Testis (tissue), 3 donors: ENCODE results near the gene CDH4. TPM values are rescaled to one million over a fixed set of nuclear protein-coding genes. Genes with fewer than 3 reads are reported as not detected.

Experiments
- DNase-seq: peaks from one replicate; pipeline ENCODE4 v3.0.0-alpha.2; 2019
- H3K27ac ChIP-seq, 2 donors: fragments of 200-600 bp; sonication (generic); one replicate each; pipeline ENCODE4 v1.5.1; 2019
- H3K27me3 ChIP-seq: fragments of 200-600 bp; sonication (generic); one replicate; pipeline ENCODE4 v1.5.1; 2019
- H3K36me3 ChIP-seq: fragments of 200-600 bp; sonication (generic); one replicate; pipeline ENCODE4 v1.5.1; 2017; ENCODE audit warnings: low read depth; ENCODE audit errors: missing control alignments
- H3K4me1 ChIP-seq: fragments of 200-600 bp; sonication (generic); one replicate; pipeline ENCODE4 v1.5.1; 2019
- H3K4me3 ChIP-seq, 2 donors: fragments of 200-600 bp; sonication (generic); one replicate each; pipeline ENCODE4 v1.5.1; 2017 to 2019
- H3K9me3 ChIP-seq: fragments of 200-600 bp; sonication (generic); one replicate; pipeline ENCODE4 v1.5.1; 2017
- CTCF ChIP-seq, 3 experiments: fragments of 450-650 bp in 2 of 3; fragments of 200-600 bp in 1 of 3; sonication (generic) in 1 of 3; IDR thresholded peaks; one replicate each; pipeline ENCODE4 v1.5.1; 2016 to 2019; ENCODE audit warnings: antibody characterized with exemption in 3 of 3, mild to moderate bottlenecking in 2 of 3, moderate library complexity in 1 of 3
- POLR2A ChIP-seq: fragments of 450-650 bp; IDR thresholded peaks from one replicate; pipeline ENCODE4 v1.6.1; 2017; ENCODE audit warnings: antibody characterized with exemption, mild to moderate bottlenecking, moderate library complexity
- WGBS, 2 donors: methylation state at CpG; one replicate each; pipeline ENCODE4 v1.1.5; 2018; 5-methylcytosine and 5-hydroxymethylcytosine counted together
- intact Hi-C: fragments of 100-400 bp; cut with DNase I; formaldehyde crosslinking; loops from one replicate; pipeline ENCODE4 v1.15.1; 2023; ENCODE audit warnings: low total_unique reads
- polyA plus RNA-seq: library from polyadenylated mRNA; stranded (reverse); fragments of 350-450 nt; fragmentation: Illumina TruSeq; extraction: RNeasy Lipid Tissue Mini Kit (QIAGEN cat#74804); gene quantifications from one replicate; pipeline ENCODE4 v1.2.3, GENCODE V29; 2014; ENCODE audit warnings: low read depth, low replicate concordance; ENCODE audit not compliant: insufficient read depth
- total RNA-seq, 2 donors: library from RNA; depleted of rRNA; stranded (reverse); fragments of >200 nt; gene quantifications; one replicate each; pipeline ENCODE4 v1.2.3, GENCODE V29; 2016

Gene CDH4
- total and polyA plus RNA-seq, 3 donors from 2014 or later: 1.4 to 3.3 (median 1.9) TPM

GRCh38 chr20:61449057-61449609, 197.1 kb downstream of the CDH4 start:
- Histone ChIP-seq H3K27ac (no peak overlapping the region), H3K4me1 (no peaks in the 10 kb centered on the region), H3K27me3 (no peaks in the 10 kb centered on the region), H3K36me3 (no peaks in the 10 kb centered on the region), H3K4me3 (no peak overlapping the region), H3K9me3 (no peaks in the 10 kb centered on the region)
- intact Hi-C loops: no loop called here
- WGBS, 2 donors: 51 to 72% methylated on average over 7 to 8 of the region's 8 CpGs
- DNase-seq: no peak
- TF ChIP-seq CTCF (IDR thresholded peaks at IDR 0.05) (no peak), POLR2A (no peak)

GRCh38 chr20:61449916-61450315, 197.9 kb downstream of the CDH4 start:
- Histone ChIP-seq H3K4me3 (no peak overlapping the region), H3K9me3 (no peaks in the 10 kb centered on the region), H3K4me1 (no peaks in the 10 kb centered on the region), H3K27me3 (no peaks in the 10 kb centered on the region), H3K27ac (no peak overlapping the region), H3K36me3 (no peaks in the 10 kb centered on the region)
- DNase-seq: no peak
- no peak for TF ChIP-seq POLR2A
- TF ChIP-seq CTCF (IDR thresholded peaks at IDR 0.05): no peak
- intact Hi-C loops: no loop called here
- WGBS, 2 donors: 63 to 69% methylated on average over 2 of the region's 2 CpGs

GRCh38 chr20:61450549-61450948, 198.5 kb downstream of the CDH4 start:
- no peaks in the 10 kb centered on the region for H3K9me3 ChIP-seq
- 92 to 95% methylated on average over 6 of the region's 6 CpGs for WGBS, 2 donors
- intact Hi-C loops: no loop called here
- H3K36me3 ChIP-seq: no peaks in the 10 kb centered on the region
- H3K4me1 ChIP-seq: no peaks in the 10 kb centered on the region
- DNase-seq: no peak
- H3K27ac ChIP-seq: no peak overlapping the region
- H3K27me3 ChIP-seq: no peaks in the 10 kb centered on the region
- H3K4me3 ChIP-seq: no peak overlapping the region
- no peak for TF ChIP-seq CTCF (IDR thresholded peaks at IDR 0.05)
- no peak for TF ChIP-seq POLR2A

GRCh38 chr20:61451009-61451408, 198.9 kb downstream of the CDH4 start:
- H3K36me3 ChIP-seq: no peaks in the 10 kb centered on the region
- H3K27ac ChIP-seq: no peak overlapping the region
- H3K27me3 ChIP-seq: no peaks in the 10 kb centered on the region
- 96% methylated on average over 10 of the region's 10 CpGs for WGBS, 2 donors
- H3K4me1 ChIP-seq: no peaks in the 10 kb centered on the region
- TF ChIP-seq POLR2A: no peak
- DNase-seq: no peak
- intact Hi-C loops: no loop called here
- H3K9me3 ChIP-seq: no peaks in the 10 kb centered on the region
- H3K4me3 ChIP-seq: no peak overlapping the region

- DNase-seq: no peak
- no peak overlapping the region for H3K4me3 ChIP-seq
- H3K27ac ChIP-seq: no peak overlapping the region
- H3K36me3 ChIP-seq: no peaks in the 10 kb centered on the region
- H3K4me1 ChIP-seq: no peaks in the 10 kb centered on the region
- no peaks in the 10 kb centered on the region for H3K27me3 ChIP-seq
- no peaks in the 10 kb centered on the region for H3K9me3 ChIP-seq
- intact Hi-C loops: no loop called here
- 79 to 84% methylated on average over 8 of the region's 8 CpGs for WGBS, 2 donors
- TF ChIP-seq CTCF (IDR thresholded peaks at IDR 0.05) (no peak), POLR2A (no peak)
Observed at GRCh38 chr20:61451953-61452352, 199.9 kb downstream of the CDH4 start.
